Right lobe of liver (tissue), 4 donors: ENCODE measurements around the gene ABCB8.

Experiments used
- POLR2A ChIP-seq: fragments of 450-650 bp; IDR thresholded peaks from one replicate; pipeline ENCODE4 v1.6.1; 2017; ENCODE audit warnings: antibody characterized with exemption, mild to moderate bottlenecking
- TF ChIP-seq, protein P1 (sequence below), 4 donors: fragments of 200-600 bp in 3 of 4; fragments of 450-650 bp in 1 of 4; IDR thresholded peaks; one replicate each; pipeline versions ENCODE4 v1.5.1 to v1.8.0; 2016 to 2022; ENCODE audit warnings: antibody characterized with exemption in 4 of 4, mild to moderate bottlenecking in 2 of 4
- donor health status: DM: no; HTN: no; CAD: no.
- donor health status: DM: no; HTN: no; CAD: no.
- donor health status: DM: no; HTN: yes; CAD: no.

- TF ChIP-seq, protein P1, sequence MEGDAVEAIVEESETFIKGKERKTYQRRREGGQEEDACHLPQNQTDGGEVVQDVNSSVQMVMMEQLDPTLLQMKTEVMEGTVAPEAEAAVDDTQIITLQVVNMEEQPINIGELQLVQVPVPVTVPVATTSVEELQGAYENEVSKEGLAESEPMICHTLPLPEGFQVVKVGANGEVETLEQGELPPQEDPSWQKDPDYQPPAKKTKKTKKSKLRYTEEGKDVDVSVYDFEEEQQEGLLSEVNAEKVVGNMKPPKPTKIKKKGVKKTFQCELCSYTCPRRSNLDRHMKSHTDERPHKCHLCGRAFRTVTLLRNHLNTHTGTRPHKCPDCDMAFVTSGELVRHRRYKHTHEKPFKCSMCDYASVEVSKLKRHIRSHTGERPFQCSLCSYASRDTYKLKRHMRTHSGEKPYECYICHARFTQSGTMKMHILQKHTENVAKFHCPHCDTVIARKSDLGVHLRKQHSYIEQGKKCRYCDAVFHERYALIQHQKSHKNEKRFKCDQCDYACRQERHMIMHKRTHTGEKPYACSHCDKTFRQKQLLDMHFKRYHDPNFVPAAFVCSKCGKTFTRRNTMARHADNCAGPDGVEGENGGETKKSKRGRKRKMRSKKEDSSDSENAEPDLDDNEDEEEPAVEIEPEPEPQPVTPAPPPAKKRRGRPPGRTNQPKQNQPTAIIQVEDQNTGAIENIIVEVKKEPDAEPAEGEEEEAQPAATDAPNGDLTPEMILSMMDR (IDR thresholded peaks at IDR 0.05) = no peak
- TF ChIP-seq POLR2A = no peak
These were observed 14.3 kb upstream of the ABCB8 start for GRCh38 chr7:151013733-151014497.
